K562 (cell line): Measurements from ENCODE around the gene MYL5. TPM values are rescaled to one million over a fixed set of nuclear protein-coding genes. Genes with fewer than 3 reads are reported as not detected.
A peak's percentile ranks its signal among the peaks of the same experiment; 100 is the strongest.

ENCODE experiments used
- ATAC-seq: fragments of 200-7000 bp; cut with Tn5 transposase; 3 replicates; pipeline ENCODE4 v1.9.1; 2020; ENCODE audit warnings: moderate library complexity
- BruUV-seq: library from RNA; stranded (reverse); fragments of 400-500 nt; replicated peaks from 2 replicates; lab custom pipeline; 2021; lab: Mats Ljungman, UMichigan
- CTCF ChIA-PET: fragments of 300-600 bp; formaldehyde crosslinking; extraction: SDS; loops from one replicate; lab custom pipeline; 2021; ENCODE audit warnings: low intra/inter-chr PET ratio; lab: Yijun Ruan, JAX
- POLR2A ChIA-PET: fragments of 300-600, 350-650 bp; sonication (Branson Sonifier 250); formaldehyde crosslinking; extraction: SDS; loops from one replicate; lab custom pipeline; 2021; ENCODE audit warnings: antibody characterized with exemption, inconsistent platforms; lab: Yijun Ruan, JAX
- DNase-seq, 4 experiments: peaks; one replicate each; pipeline versions ENCODE4 v3.0.0 to v3.0.0-alpha.2; 2011 to 2018; ENCODE audit warnings: low spot score in 3 of 4, mixed read lengths in 3 of 4; ENCODE audit errors: extremely low read depth in 1 of 4
- FAIRE-seq: peaks from 2 replicates; lab custom pipeline; 2011; peaks lifted over from hg19 to GRCh38; lab: Jason Lieb, UNC
- H2AFZ ChIP-seq: 2 replicates; pipeline ENCODE4 v1.6.0; 2011; ENCODE audit warnings: low read depth, low read length, control low read depth, inconsistent platforms
- H3K27ac ChIP-seq: fragments of 200-600 bp; 3 replicates; pipeline ENCODE4 v1.8.0; 2011; ENCODE audit warnings: low read depth, mild to moderate bottlenecking, control low read depth, inconsistent platforms, low read length, moderate library complexity, mixed read lengths; ENCODE audit errors: extremely low read depth
- H3K27me3 ChIP-seq, 2 experiments: fragments of 300-600 bp in 1 of 2; 2 replicates in 1 of 2; 3 replicates in 1 of 2; pipeline versions ENCODE4 v1.6.0 to v1.8.0; 2011; ENCODE audit warnings: inconsistent platforms in 2 of 2, low read length in 2 of 2, mild to moderate bottlenecking in 1 of 2, mixed read lengths in 1 of 2, moderate library complexity in 1 of 2; ENCODE audit not compliant: control insufficient read depth in 2 of 2, insufficient read depth in 2 of 2
- H3K36me3 ChIP-seq: fragments of 300-600 bp; 3 replicates; pipeline ENCODE4 v1.8.0; 2011; ENCODE audit warnings: mild to moderate bottlenecking, low read length, inconsistent platforms; ENCODE audit not compliant: control insufficient read depth, insufficient read depth
- H3K4me1 ChIP-seq, 2 experiments: fragments of 200-600 bp in 1 of 2; replicated peaks in 1 of 2; 2 replicates in 1 of 2; 3 replicates in 1 of 2; pipeline versions ENCODE4 v1.5.1 to v1.8.0; 2011; ENCODE audit warnings: inconsistent platforms in 2 of 2, low read length in 2 of 2, mild to moderate bottlenecking in 1 of 2, mixed read lengths in 1 of 2, moderate library complexity in 1 of 2; ENCODE audit not compliant: control insufficient read depth in 2 of 2, insufficient read depth in 2 of 2
- H3K4me2 ChIP-seq: 2 replicates; pipeline ENCODE4 v1.6.1; 2011; ENCODE audit warnings: low read length, control low read depth, inconsistent platforms, mixed read lengths; ENCODE audit not compliant: insufficient read depth
- H3K4me3 ChIP-seq: fragments of 200-600 bp; sonication (generic), shearing (Covaris generic); 2 replicates; pipeline ENCODE4 v1.5.1; 2016; ENCODE audit warnings: control low read depth, inconsistent platforms
- H3K79me2 ChIP-seq: fragments of 200-600 bp; 3 replicates; pipeline ENCODE4 v1.8.0; 2011; ENCODE audit warnings: low read length, inconsistent platforms; ENCODE audit not compliant: control insufficient read depth, insufficient read depth
- H3K9ac ChIP-seq, 2 experiments: 2 replicates each; pipeline versions ENCODE4 v1.6.0 to v1.6.1; 2011; ENCODE audit warnings: low read depth in 2 of 2, low read length in 2 of 2, control low read depth in 1 of 2, inconsistent platforms in 1 of 2, mild to moderate bottlenecking in 1 of 2, mixed read lengths in 1 of 2; ENCODE audit not compliant: insufficient read depth in 1 of 2
- H3K9me1 ChIP-seq: one replicate; pipeline ENCODE4 v1.6.0; 2011; ENCODE audit warnings: inconsistent platforms, mild to moderate bottlenecking, low read length, moderate library complexity; ENCODE audit not compliant: control insufficient read depth, insufficient read depth
- H3K9me3 ChIP-seq: replicated peaks from 2 replicates; pipeline ENCODE4 v1.5.1; 2011; ENCODE audit warnings: low read depth, low read length, inconsistent platforms; ENCODE audit not compliant: control insufficient read depth, insufficient read depth
- H4K20me1 ChIP-seq: replicated peaks from 2 replicates; pipeline ENCODE4 v1.6.1; 2011; ENCODE audit warnings: low read length, inconsistent platforms, mixed read lengths; ENCODE audit not compliant: control insufficient read depth, insufficient read depth
- CEBPG ChIP-seq, 3 experiments: fragments of 200-800 bp in 1 of 3; sonication (Bioruptor generic) in 1 of 3; sonication (generic) in 1 of 3; formaldehyde crosslinking in 1 of 3; IDR thresholded peaks in 2 of 3; conservative IDR thresholded peaks in 1 of 3; 2 replicates each; pipeline versions ENCODE4 v1.6.1 to v1.8.0; 2016 to 2022; ENCODE audit warnings: missing compliant biosample characterization in 2 of 3, missing genetic modification characterization in 2 of 3, mild to moderate bottlenecking in 1 of 3, missing genetic modification reagents in 1 of 3
- POLR2G ChIP-seq: fragments of 200-400 bp; formaldehyde crosslinking; IDR thresholded peaks from 2 replicates; pipeline ENCODE4 v1.6.1; 2017; ENCODE audit warnings: low read depth, mild to moderate bottlenecking, antibody characterized with exemption, low read length, moderate library complexity
- RHOXF2B ChIP-seq: fragments of 250-450 bp; sonication (Bioruptor Pico); conservative IDR thresholded peaks from 2 replicates; pipeline ENCODE4 v1.5.1; 2021
- WGBS: fragments of 100-300 bp; shearing (Covaris generic); methylation state at CpG from one replicate; pipeline ENCODE4 v1.1.6; 2016; ENCODE audit warnings: low coverage, mixed read lengths; ENCODE audit not compliant: insufficient coverage; ENCODE audit errors: missing lambda C conversion rate; 5-methylcytosine and 5-hydroxymethylcytosine counted together
- in situ Hi-C: fragments of 300-500 bp; cut with MboI; formaldehyde crosslinking; loops from 4 replicates; pipeline ENCODE4 v1.15.0; 2018; ENCODE audit warnings: inconsistent platforms, mixed read lengths
- intact Hi-C: fragments of 100-400 bp; cut with micrococcal nuclease; formaldehyde crosslinking; loops from 2 replicates; pipeline ENCODE4 v1.14.2; 2022
- polyA plus RNA-seq, 8 experiments: library from polyadenylated mRNA; depleted of rRNA in 4 of 8; stranded (reverse) in 5 of 8; unstranded in 3 of 8; fragments of >200 nt; fragmentation: Nextera tagmentation in 2 of 8; fragmentation: Illumina TruSeq in 1 of 8; extraction: Ambion mirVana in 2 of 8; extraction: Trizol in 1 of 8; gene quantifications; 2 replicates each; pipeline versions ENCODE4 v1.2.1 to v1.2.3, GENCODE V29; 2011 to 2014; ENCODE audit warnings: inconsistent platforms in 1 of 8, missing spikeins in 1 of 8
- total RNA-seq, 7 experiments: library from RNA; depleted of rRNA in 6 of 7; stranded (reverse); fragments of >200 nt in 6 of 7; fragmentation: Illumina TruSeq in 2 of 7; extraction: Trizol in 2 of 7; gene quantifications; 2 replicates each; pipeline versions ENCODE4 v1.2.1 to v1.2.3, GENCODE V29; 2011 to 2021; ENCODE audit warnings: low replicate concordance in 1 of 7

The MYL5 gene
- total and polyA plus RNA-seq, 9 of the 15 experiments (the other 6 are each of a cell fraction or from before 2014, with no cell fraction given) = 1.4 to 10.0 (median 4.1) TPM

DNA sequence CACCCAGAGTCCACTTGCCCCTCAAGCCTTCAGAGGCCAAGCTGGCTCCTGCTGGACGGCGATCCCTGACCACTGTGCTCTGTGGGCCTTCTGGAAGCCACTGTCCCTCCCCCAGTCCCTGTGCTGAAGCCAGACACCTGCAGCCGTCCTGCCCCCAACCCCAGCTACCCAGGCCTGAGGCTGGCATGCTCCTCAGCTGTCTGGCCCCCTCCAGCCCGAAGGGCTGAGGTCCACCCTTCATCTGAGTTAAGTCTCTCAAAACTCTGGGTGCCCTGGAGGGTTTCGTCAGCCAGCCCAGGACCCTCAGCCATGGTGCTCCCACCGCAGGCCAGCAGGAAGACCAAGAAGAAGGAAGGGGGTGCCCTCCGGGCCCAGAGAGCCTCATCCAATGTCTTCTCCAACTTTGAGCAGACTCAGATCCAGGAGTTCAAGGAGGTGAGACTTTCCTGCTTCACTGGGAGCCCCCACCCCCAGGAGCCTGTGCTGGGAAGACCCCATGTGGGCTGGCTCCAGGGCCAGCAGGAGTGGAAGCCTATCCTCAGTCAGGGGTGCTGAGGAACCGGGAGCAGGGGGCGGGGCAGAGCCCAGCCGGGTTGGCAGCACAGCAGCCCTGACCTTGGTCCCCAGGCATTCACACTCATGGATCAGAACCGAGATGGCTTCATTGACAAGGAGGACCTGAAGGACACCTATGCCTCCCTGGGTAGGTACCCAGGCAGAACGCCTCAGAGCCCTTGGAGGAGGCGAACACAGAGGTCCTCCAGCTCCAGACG is 4.2 kb downstream of the MYL5 start (continued):
- no peak for TF ChIP-seq CEBPG (CRISPR knock-in tag; IDR thresholded peaks at IDR 0.05)
- TF ChIP-seq CEBPG (tag; conservative IDR thresholded peaks at IDR 0.05 in 1 of 2, IDR thresholded peaks at IDR 0.05 in 1 of 2) = no peak

DNA sequence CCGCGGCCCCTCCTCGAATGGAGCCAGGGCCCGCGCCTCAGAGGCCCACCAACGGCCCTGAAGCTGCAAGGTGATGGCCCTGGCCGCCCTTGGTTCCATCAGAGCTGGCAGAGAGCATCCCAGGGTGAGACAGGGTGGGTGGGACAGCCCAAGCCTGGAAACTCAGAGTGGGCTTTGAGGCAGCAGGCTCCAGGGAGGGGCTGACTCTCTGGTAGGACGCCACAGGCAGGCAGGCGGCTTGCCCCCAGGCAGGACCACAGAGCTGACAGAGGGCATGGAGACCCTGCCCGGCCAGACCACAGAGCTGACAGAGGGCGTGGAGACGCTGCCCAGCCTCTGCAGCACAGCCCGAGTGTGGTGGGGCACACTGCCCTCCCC is 4.8 kb downstream of the MYL5 start:
- Histone ChIP-seq H3K9ac (peak overlapping the region in 1 of 2 experiments; percentile 37; a peak in 1 of 4 replicates), H3K9me1 (no peaks in the 10 kb centered on the region), H3K4me1 (peaks cover 15 to 96% of the 10 kb centered on the region in 2 experiments; a peak in 4 of 5 replicates), H3K9me3 (no peaks in the 10 kb centered on the region), H2AFZ (no peak overlapping the region), H3K4me2 (no peak overlapping the region), H3K4me3 (no peak overlapping the region), H3K27ac (no peak overlapping the region), H3K27me3 (no peaks in the 10 kb centered on the region), H4K20me1 (0 out of 2 replicates have a peak, but pooled peaks cover 4% of the 10 kb centered on the region), H3K36me3 (no peaks in the 10 kb centered on the region), H3K79me2 (peaks cover 11% of the 10 kb centered on the region)
- ATAC-seq (no peak), DNase-seq (no peak), FAIRE-seq (no peak)
- CTCF ChIA-PET = no interaction called here
- no TSS peak for BruUV-seq
- 86% methylated on average over 13 of the region's 13 CpGs for WGBS
- POLR2A ChIA-PET = interaction anchor here (0.6 kb wide), 1 partner anchor 191 kb away, joined by 3 read pairs; no protein-coding TSS in a partner anchor
- intact Hi-C loops = no loop called here
- in situ Hi-C loops = no loop called here
- no peak for TF ChIP-seq RHOXF2B
- peak; percentile 64; the same call in 1 of the 2 replicates for TF ChIP-seq POLR2G
